GM18858 (cell line): ENCODE results near the gene HBP1.
"Not testable (repeated sequence)": the region's sequence is repeated elsewhere in the genome, so short reads cannot be mapped to it uniquely, and the experiment has no call there.

Experiments used
- ATAC-seq: cut with Tn5 transposase; IDR thresholded peaks from one replicate; pipeline ENCODE4 v1.9.1; 2021; ENCODE audit not compliant: unreplicated experiment

Gene HBP1

GRCh38 chr7:107168233-107169119 is at the start of gene HBP1:
Gene HBP1, plus strand, starts transcription at chr7:107169003. Its CDS starts 10,891 bp downstream, at chr7:107179894.
- ATAC-seq, result peak; percentile 85

- ATAC-seq, result no peak
Measured at GRCh38 chr7:107119376-107120105, 49.3 kb upstream of the HBP1 start.

- no peak for ATAC-seq
Measured at GRCh38 chr7:107122486-107122911, 46.3 kb upstream of the HBP1 start.

GRCh38 chr7:107123392-107123791 is 45.4 kb upstream of the HBP1 start:
- ATAC-seq, result no peak

GRCh38 chr7:107125475-107125874 is 43.3 kb upstream of the HBP1 start:
- ATAC-seq, result no peak

GRCh38 chr7:107128217-107128616 is 40.6 kb upstream of the HBP1 start:
- ATAC-seq, result no peak

- no peak for ATAC-seq
Measured at GRCh38 chr7:107128748-107129147, 40.1 kb upstream of the HBP1 start.

GRCh38 chr7:107130487-107131220 is 38.1 kb upstream of the HBP1 start:
- no peak for ATAC-seq

- ATAC-seq, result no peak
Measured at GRCh38 chr7:107133396-107133795, 35.4 kb upstream of the HBP1 start.

GRCh38 chr7:107138696-107139420 is 29.9 kb upstream of the HBP1 start:
- no peak for ATAC-seq

- ATAC-seq, result not testable (repeated sequence)
Measured at GRCh38 chr7:107143875-107144274, 24.9 kb upstream of the HBP1 start.

GRCh38 chr7:107145067-107145838 is 23.6 kb upstream of the HBP1 start:
- no peak for ATAC-seq

GRCh38 chr7:107147464-107148393 is 21.1 kb upstream of the HBP1 start:
- ATAC-seq, result no peak

GRCh38 chr7:107148721-107149120 is 20.1 kb upstream of the HBP1 start:
- no peak for ATAC-seq

- no peak for ATAC-seq
Measured at GRCh38 chr7:107149863-107150262, 18.9 kb upstream of the HBP1 start.

GRCh38 chr7:107150375-107151073 is 18.3 kb upstream of the HBP1 start:
- ATAC-seq, result no peak

- no peak for ATAC-seq
Measured at GRCh38 chr7:107151538-107151937, 17.3 kb upstream of the HBP1 start.

- ATAC-seq, result no peak
Measured at GRCh38 chr7:107152011-107152410, 16.8 kb upstream of the HBP1 start.
